ENCODE data around the gene AGAP1. TPM values are rescaled to one million over a fixed set of nuclear protein-coding genes. Genes with fewer than 3 reads are reported as not detected.

Gene AGAP1
- polyA plus RNA-seq, 1 donor from 2014 or later = 17.4 TPM

DNA sequence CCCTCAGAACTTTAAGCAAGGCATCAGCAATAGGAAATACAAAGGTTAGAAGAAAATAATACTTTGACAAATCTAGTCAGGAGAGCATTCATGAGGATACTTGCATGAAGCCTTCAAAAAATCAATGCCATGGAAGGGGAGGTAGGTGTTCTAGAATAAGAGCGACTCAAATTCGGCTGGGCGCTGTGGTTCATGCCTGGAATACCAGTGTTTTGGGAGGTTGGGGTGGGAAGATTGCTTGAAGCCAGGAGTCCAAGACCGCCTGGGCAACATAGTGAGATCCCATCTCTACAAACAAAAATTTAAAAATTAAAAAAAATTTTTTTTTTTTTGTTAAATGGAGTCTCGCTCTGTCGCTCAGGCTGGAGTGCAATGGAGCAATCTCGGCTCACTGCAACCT, 652.6 kb downstream of the AGAP1 start:
- no peaks in the 10 kb centered on the region for H3K79me2 ChIP-seq (replicated peaks; ENCODE audit: insufficient read depth, low read length)
- H3K36me3 ChIP-seq (ENCODE audit: insufficient read depth, low read length) = no peaks in the 10 kb centered on the region
- no peaks in the 10 kb centered on the region for H4K20me1 ChIP-seq (ENCODE audit: insufficient read depth)
- no peaks in the 10 kb centered on the region for H3K9me3 ChIP-seq (ENCODE audit: low read length)
- no peak overlapping the region for H3K4me3 ChIP-seq (ENCODE audit: low read length)
- TF ChIP-seq POLR2AphosphoS5 (IDR thresholded peaks at IDR 0.05) (no peak), MXI1 (conservative IDR thresholded peaks at IDR 0.05; ENCODE audit: poor library complexity, severe bottlenecking) (no peak), SMC3 (conservative IDR thresholded peaks at IDR 0.05; ENCODE audit: poor library complexity) (no peak), RAD21 (conservative IDR thresholded peaks at IDR 0.05) (no peak), TAF1 (IDR thresholded peaks at IDR 0.05; ENCODE audit: low read depth) (no peak), EP300 (conservative IDR thresholded peaks at IDR 0.05; ENCODE audit: poor library complexity, severe bottlenecking) (no peak), EZH2 (IDR thresholded peaks at IDR 0.05; ENCODE audit: borderline replicate concordance, insufficient read depth, low read length, poor library complexity, severe bottlenecking) (no peak)
- TF ChIP-seq, protein P1, sequence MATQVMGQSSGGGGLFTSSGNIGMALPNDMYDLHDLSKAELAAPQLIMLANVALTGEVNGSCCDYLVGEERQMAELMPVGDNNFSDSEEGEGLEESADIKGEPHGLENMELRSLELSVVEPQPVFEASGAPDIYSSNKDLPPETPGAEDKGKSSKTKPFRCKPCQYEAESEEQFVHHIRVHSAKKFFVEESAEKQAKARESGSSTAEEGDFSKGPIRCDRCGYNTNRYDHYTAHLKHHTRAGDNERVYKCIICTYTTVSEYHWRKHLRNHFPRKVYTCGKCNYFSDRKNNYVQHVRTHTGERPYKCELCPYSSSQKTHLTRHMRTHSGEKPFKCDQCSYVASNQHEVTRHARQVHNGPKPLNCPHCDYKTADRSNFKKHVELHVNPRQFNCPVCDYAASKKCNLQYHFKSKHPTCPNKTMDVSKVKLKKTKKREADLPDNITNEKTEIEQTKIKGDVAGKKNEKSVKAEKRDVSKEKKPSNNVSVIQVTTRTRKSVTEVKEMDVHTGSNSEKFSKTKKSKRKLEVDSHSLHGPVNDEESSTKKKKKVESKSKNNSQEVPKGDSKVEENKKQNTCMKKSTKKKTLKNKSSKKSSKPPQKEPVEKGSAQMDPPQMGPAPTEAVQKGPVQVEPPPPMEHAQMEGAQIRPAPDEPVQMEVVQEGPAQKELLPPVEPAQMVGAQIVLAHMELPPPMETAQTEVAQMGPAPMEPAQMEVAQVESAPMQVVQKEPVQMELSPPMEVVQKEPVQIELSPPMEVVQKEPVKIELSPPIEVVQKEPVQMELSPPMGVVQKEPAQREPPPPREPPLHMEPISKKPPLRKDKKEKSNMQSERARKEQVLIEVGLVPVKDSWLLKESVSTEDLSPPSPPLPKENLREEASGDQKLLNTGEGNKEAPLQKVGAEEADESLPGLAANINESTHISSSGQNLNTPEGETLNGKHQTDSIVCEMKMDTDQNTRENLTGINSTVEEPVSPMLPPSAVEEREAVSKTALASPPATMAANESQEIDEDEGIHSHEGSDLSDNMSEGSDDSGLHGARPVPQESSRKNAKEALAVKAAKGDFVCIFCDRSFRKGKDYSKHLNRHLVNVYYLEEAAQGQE (IDR thresholded peaks at IDR 0.05; ENCODE audit: borderline replicate concordance) = no peak
- TF ChIP-seq, protein P2, sequence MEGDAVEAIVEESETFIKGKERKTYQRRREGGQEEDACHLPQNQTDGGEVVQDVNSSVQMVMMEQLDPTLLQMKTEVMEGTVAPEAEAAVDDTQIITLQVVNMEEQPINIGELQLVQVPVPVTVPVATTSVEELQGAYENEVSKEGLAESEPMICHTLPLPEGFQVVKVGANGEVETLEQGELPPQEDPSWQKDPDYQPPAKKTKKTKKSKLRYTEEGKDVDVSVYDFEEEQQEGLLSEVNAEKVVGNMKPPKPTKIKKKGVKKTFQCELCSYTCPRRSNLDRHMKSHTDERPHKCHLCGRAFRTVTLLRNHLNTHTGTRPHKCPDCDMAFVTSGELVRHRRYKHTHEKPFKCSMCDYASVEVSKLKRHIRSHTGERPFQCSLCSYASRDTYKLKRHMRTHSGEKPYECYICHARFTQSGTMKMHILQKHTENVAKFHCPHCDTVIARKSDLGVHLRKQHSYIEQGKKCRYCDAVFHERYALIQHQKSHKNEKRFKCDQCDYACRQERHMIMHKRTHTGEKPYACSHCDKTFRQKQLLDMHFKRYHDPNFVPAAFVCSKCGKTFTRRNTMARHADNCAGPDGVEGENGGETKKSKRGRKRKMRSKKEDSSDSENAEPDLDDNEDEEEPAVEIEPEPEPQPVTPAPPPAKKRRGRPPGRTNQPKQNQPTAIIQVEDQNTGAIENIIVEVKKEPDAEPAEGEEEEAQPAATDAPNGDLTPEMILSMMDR (IDR thresholded peaks at IDR 0.05; ENCODE audit: poor library complexity, severe bottlenecking) = no peak
- no peaks in the 10 kb centered on the region for H3K27me3 ChIP-seq (ENCODE audit: insufficient read depth, low read depth, low read length)
- no peaks in the 10 kb centered on the region for H3K9me2 ChIP-seq (ENCODE audit: insufficient read depth, low read length)
- H3K9ac ChIP-seq (ENCODE audit: low read length) = no peak overlapping the region
- H3K27ac ChIP-seq (ENCODE audit: low read length) = no peak overlapping the region
- H2AFZ ChIP-seq (ENCODE audit: low read depth, low read length) = no peak overlapping the region
- no peaks in the 10 kb centered on the region for H3F3A ChIP-seq (ENCODE audit: insufficient read depth, low read length, poor library complexity, severe bottlenecking)
- H3K4me2 ChIP-seq (ENCODE audit: low read length) = no peak overlapping the region

- TF ChIP-seq POLR2AphosphoS5 (IDR thresholded peaks at IDR 0.05) (no peak), MXI1 (conservative IDR thresholded peaks at IDR 0.05; ENCODE audit: poor library complexity, severe bottlenecking) (no peak), EP300 (conservative IDR thresholded peaks at IDR 0.05; ENCODE audit: poor library complexity, severe bottlenecking) (no peak), RAD21 (conservative IDR thresholded peaks at IDR 0.05) (no peak), SMC3 (conservative IDR thresholded peaks at IDR 0.05; ENCODE audit: poor library complexity) (no peak), EZH2 (IDR thresholded peaks at IDR 0.05; ENCODE audit: borderline replicate concordance, insufficient read depth, low read length, poor library complexity, severe bottlenecking) (no peak), TAF1 (IDR thresholded peaks at IDR 0.05; ENCODE audit: low read depth) (no peak)
- TF ChIP-seq, protein P2 (IDR thresholded peaks at IDR 0.05; ENCODE audit: poor library complexity, severe bottlenecking) = no peak
- TF ChIP-seq, protein P1 (IDR thresholded peaks at IDR 0.05; ENCODE audit: borderline replicate concordance) = no peak
- Histone ChIP-seq H3K9ac (ENCODE audit: low read length) (no peak overlapping the region), H3K27me3 (ENCODE audit: insufficient read depth, low read depth, low read length) (peaks cover 53% of the 10 kb centered on the region), H3F3A (ENCODE audit: insufficient read depth, low read length, poor library complexity, severe bottlenecking) (no peaks in the 10 kb centered on the region), H3K4me2 (ENCODE audit: low read length) (no peak overlapping the region), H3K4me3 (ENCODE audit: low read length) (no peak overlapping the region), H3K79me2 (replicated peaks; ENCODE audit: insufficient read depth, low read length) (no peaks in the 10 kb centered on the region), H3K36me3 (ENCODE audit: insufficient read depth, low read length) (no peaks in the 10 kb centered on the region), H3K9me2 (ENCODE audit: insufficient read depth, low read length) (no peaks in the 10 kb centered on the region), H3K9me3 (ENCODE audit: low read length) (no peaks in the 10 kb centered on the region), H2AFZ (ENCODE audit: low read depth, low read length) (no peak overlapping the region), H3K27ac (ENCODE audit: low read length) (no peak overlapping the region), H4K20me1 (ENCODE audit: insufficient read depth) (no peaks in the 10 kb centered on the region)
Observed at GRCh38 chr2:236155406-236155805, 661.6 kb downstream of the AGAP1 start.

Measured in neural cell (in vitro differentiated cells).